Endodermal cell (in vitro differentiated cells): Measurements from ENCODE around the gene MS4A1. TPM values are rescaled to one million over a fixed set of nuclear protein-coding genes. Genes with fewer than 3 reads are reported as not detected.

Experiments
- DNase-seq: peaks from one replicate; pipeline ENCODE4 v3.0.0-alpha.2; 2017
- H3K27ac ChIP-seq: 2 replicates; pipeline ENCODE4 v1.5.1; 2013; ENCODE audit warnings: mild to moderate bottlenecking, low read depth, low read length, moderate library complexity
- H3K27me3 ChIP-seq: 2 replicates; pipeline ENCODE4 v1.6.1; 2013; ENCODE audit warnings: mild to moderate bottlenecking, low read length, moderate library complexity; ENCODE audit not compliant: insufficient read depth, control insufficient read depth, poor library complexity, severe bottlenecking
- H3K36me3 ChIP-seq: 2 replicates; pipeline ENCODE4 v1.7.0; 2013; ENCODE audit warnings: mild to moderate bottlenecking, low read length, moderate library complexity; ENCODE audit not compliant: control insufficient read depth, insufficient read depth
- H3K4me1 ChIP-seq: one replicate; pipeline ENCODE4 v1.7.0; 2013; ENCODE audit warnings: low read length; ENCODE audit not compliant: control insufficient read depth, insufficient read depth
- H3K4me3 ChIP-seq: 2 replicates; pipeline ENCODE4 v1.5.1; 2013; ENCODE audit warnings: mild to moderate bottlenecking, low read length, moderate library complexity
- H3K9ac ChIP-seq: 2 replicates; pipeline ENCODE4 v1.6.1; 2013; ENCODE audit warnings: mild to moderate bottlenecking, low read length, moderate library complexity; ENCODE audit not compliant: poor library complexity, severe bottlenecking; ENCODE audit errors: extremely low read depth
- H3K9me3 ChIP-seq: 2 replicates; pipeline ENCODE4 v1.6.1; 2013; ENCODE audit warnings: mild to moderate bottlenecking, low read length, moderate library complexity; ENCODE audit not compliant: control insufficient read depth
- H3K27ac Mint-ChIP-seq: 2 replicates; pipeline ENCODE4 v1.8.0; 2020; ENCODE audit warnings: mixed read lengths
- H3K27me3 Mint-ChIP-seq: 2 replicates; pipeline ENCODE4 v1.8.0; 2021; ENCODE audit warnings: mild to moderate bottlenecking, mixed read lengths; ENCODE audit not compliant: insufficient read depth
- H3K36me3 Mint-ChIP-seq: 2 replicates; pipeline ENCODE4 v1.8.0; 2020; ENCODE audit warnings: low read depth, mixed read lengths
- H3K4me1 Mint-ChIP-seq: 2 replicates; pipeline ENCODE4 v1.8.0; 2020; ENCODE audit warnings: mixed read lengths
- H3K4me3 Mint-ChIP-seq: 2 replicates; pipeline ENCODE4 v1.8.0; 2020; ENCODE audit warnings: mild to moderate bottlenecking, moderate library complexity, mixed read lengths
- H3K9me3 Mint-ChIP-seq: 2 replicates; pipeline ENCODE4 v1.8.0; 2020; ENCODE audit warnings: mild to moderate bottlenecking, mixed read lengths
- CTCF ChIP-seq: fragments of 200-600 bp; sonication (generic); conservative IDR thresholded peaks from 2 replicates; pipeline ENCODE4 v1.5.0; 2021; ENCODE audit warnings: antibody characterized with exemption, mild to moderate bottlenecking
- WGBS, 2 experiments: methylation state at CpG; one replicate each; pipeline versions ENCODE4 v1.1.5 to v1.1.7; 2013; ENCODE audit warnings: missing lambda C conversion rate in 2 of 2, mixed read lengths in 1 of 2; ENCODE audit not compliant: insufficient coverage in 1 of 2, insufficient read length in 1 of 2; 5-methylcytosine and 5-hydroxymethylcytosine counted together
- long read RNA-seq, 4 experiments: library from polyadenylated mRNA in 2 of 4; library from RNA in 1 of 4; library from capped mRNA in 1 of 4; stranded (forward) in 3 of 4; unstranded in 1 of 4; transcript quantifications; one replicate each; pipeline ENCODE4 v2.0.0, GENCODE V29; 2020 to 2021; ENCODE audit warnings: inconsistent platforms in 1 of 4
- polyA plus RNA-seq, 2 experiments: library from polyadenylated mRNA; stranded (reverse); fragments of 50-300 nt; gene quantifications; one replicate each; pipeline ENCODE4 v1.2.3, GENCODE V29; 2013
- total RNA-seq, 2 donors: library from RNA; stranded (reverse); fragmentation: NEBNext Ultra II Directional in 1 of 2; extraction: Animal tissue kit (Norgen Biotek cat#: 25700) in 1 of 2; gene quantifications; 2 replicates in 1 of 2; 3 replicates in 1 of 2; pipeline ENCODE4 v1.2.1, GENCODE V29; 2021

The MS4A1 gene
- total RNA-seq = not detected
- not detected for polyA plus RNA-seq (2013, experiment 1 of 2)
- not detected for polyA plus RNA-seq (2013, experiment 2 of 2)
- long read RNA-seq, experiment 1 = 0 reads
- long read RNA-seq, experiment 2 = 0 reads
- long read RNA-seq, experiment 3 = 0 reads
- long read RNA-seq, experiment 4 = 0 reads

- Mint-ChIP-seq H3K27me3 (peaks cover 2% of the 10 kb centered on the region), H3K9me3 (peaks cover 4% of the 10 kb centered on the region), H3K4me3 (no peak within 1 kb of the TSS), H3K36me3 (no peaks in the 10 kb centered on the region), H3K27ac (no peak within 1 kb of the TSS), H3K4me1 (no peaks in the 10 kb centered on the region)
- Histone ChIP-seq H3K9ac (no peak within 1 kb of the TSS), H3K4me1 (no peaks in the 10 kb centered on the region), H3K27me3 (no peaks in the 10 kb centered on the region), H3K27ac (no peak within 1 kb of the TSS), H3K4me3 (no peak within 1 kb of the TSS), H3K36me3 (no peaks in the 10 kb centered on the region), H3K9me3 (no peaks in the 10 kb centered on the region)
- no peak for TF ChIP-seq CTCF
- 89% methylated on average over 4 of the region's 4 CpGs; no CpG with 5 or more reads in 1 of the 2 experiments for WGBS, 2 experiments
- no peak for DNase-seq
Measured at GRCh38 chr11:60455531-60456042, at the start of gene MS4A1. MS4A1 (plus strand) TSS chr11:60455847; CDS start chr11:60462375, 6,528 bp downstream.

GRCh38 chr11:60420015-60420414 is 35.6 kb upstream of the MS4A1 start:
- H3K4me3 Mint-ChIP-seq = no peak overlapping the region
- DNase-seq = no peak
- H3K4me1 ChIP-seq = peaks cover 2% of the 10 kb centered on the region
- H3K9ac ChIP-seq = no peak overlapping the region
- peaks cover 5% of the 10 kb centered on the region for H3K9me3 ChIP-seq
- TF ChIP-seq CTCF = no peak
- WGBS, 2 experiments = 40 to 46% methylated on average over 2 of the region's 2 CpGs
- H3K4me3 ChIP-seq = no peak overlapping the region
- H3K27ac Mint-ChIP-seq = no peak overlapping the region
- H3K27me3 ChIP-seq = no peaks in the 10 kb centered on the region
- H3K27ac ChIP-seq = no peak overlapping the region
- peaks cover 14% of the 10 kb centered on the region for H3K4me1 Mint-ChIP-seq
- no peaks in the 10 kb centered on the region for H3K27me3 Mint-ChIP-seq
- no peaks in the 10 kb centered on the region for H3K9me3 Mint-ChIP-seq
- no peaks in the 10 kb centered on the region for H3K36me3 Mint-ChIP-seq
- H3K36me3 ChIP-seq = no peaks in the 10 kb centered on the region

GRCh38 chr11:60422609-60423008 is 33.0 kb upstream of the MS4A1 start:
- H3K4me1 ChIP-seq = no peaks in the 10 kb centered on the region
- no peak overlapping the region for H3K27ac Mint-ChIP-seq
- H3K27ac ChIP-seq = no peak overlapping the region
- no peak for DNase-seq
- no peaks in the 10 kb centered on the region for H3K36me3 ChIP-seq
- no peaks in the 10 kb centered on the region for H3K9me3 Mint-ChIP-seq
- no peaks in the 10 kb centered on the region for H3K27me3 Mint-ChIP-seq
- no peaks in the 10 kb centered on the region for H3K36me3 Mint-ChIP-seq
- H3K4me3 ChIP-seq = no peak overlapping the region
- H3K4me1 Mint-ChIP-seq = no peaks in the 10 kb centered on the region
- 100% methylated on average over 1 of the region's 1 CpG; no CpG with 5 or more reads in 1 of the 2 experiments for WGBS, 2 experiments
- no peak overlapping the region for H3K9ac ChIP-seq
- no peak overlapping the region for H3K4me3 Mint-ChIP-seq
- H3K9me3 ChIP-seq = peaks cover 5% of the 10 kb centered on the region
- no peaks in the 10 kb centered on the region for H3K27me3 ChIP-seq
- TF ChIP-seq CTCF = no peak
